ENCODE results near the gene ZBTB12. TPM values are rescaled to one million over a fixed set of nuclear protein-coding genes. Genes with fewer than 3 reads are reported as not detected.
"Not testable (repeated sequence)": the region's sequence is repeated elsewhere in the genome, so short reads cannot be mapped to it uniquely, and the experiment has no call there.

ZBTB12 gene
- total RNA-seq, 2 donors from 2014 or later, result 3.8 to 4.1 TPM

- Histone ChIP-seq H3K27ac (no peak overlapping the region), H3K36me3 (no peaks in the 10 kb centered on the region), H3K9me3 (no peaks in the 10 kb centered on the region), H3K27me3 (replicated peaks; ENCODE audit: insufficient read depth) (no peaks in the 10 kb centered on the region), H3K4me1 (replicated peaks) (peaks cover 3% of the 10 kb centered on the region), H3K4me3 (no peak overlapping the region)
- WGBS, result 61% methylated on average over 6 of the region's 6 CpGs
- intact Hi-C loops (cut with DNase I), result no loop called here
- no peak for TF ChIP-seq POLR2A (IDR thresholded peaks at IDR 0.05)
- no peak for TF ChIP-seq POLR2AphosphoS5 (IDR thresholded peaks at IDR 0.05)
- TF ChIP-seq CTCF (IDR thresholded peaks at IDR 0.05), result no peak
- DNase-seq (ENCODE audit: low spot score), result no peak
Measured at GRCh38 chr6:31915756-31916155, 13.9 kb upstream of the ZBTB12 start.

- H3K9me3 ChIP-seq, result no peaks in the 10 kb centered on the region
- no peak overlapping the region for H3K4me3 ChIP-seq
- H3K36me3 ChIP-seq, result no peaks in the 10 kb centered on the region
- no peaks in the 10 kb centered on the region for H3K27me3 ChIP-seq (replicated peaks; ENCODE audit: insufficient read depth)
- no peak for TF ChIP-seq POLR2AphosphoS5 (IDR thresholded peaks at IDR 0.05)
- TF ChIP-seq POLR2A (IDR thresholded peaks at IDR 0.05), result no peak
- TF ChIP-seq CTCF (IDR thresholded peaks at IDR 0.05), result no peak
- DNase-seq (ENCODE audit: low spot score), result no peak
- intact Hi-C loops (cut with DNase I), result no loop called here
- H3K4me1 ChIP-seq (replicated peaks), result no peaks in the 10 kb centered on the region
- no peak overlapping the region for H3K27ac ChIP-seq
Measured at GRCh38 chr6:31915351-31915750, 13.5 kb upstream of the ZBTB12 start.

- TF ChIP-seq CTCF (IDR thresholded peaks at IDR 0.05) (no peak), POLR2A (IDR thresholded peaks at IDR 0.05) (no peak), POLR2AphosphoS5 (IDR thresholded peaks at IDR 0.05) (no peak)
Measured at GRCh38 chr6:31911826-31912585, 10.1 kb upstream of the ZBTB12 start.

GRCh38 chr6:31909298-31909697, 7.4 kb upstream of the ZBTB12 start:
- not testable (repeated sequence) for H3K36me3 ChIP-seq; DNase-seq (ENCODE audit: low spot score); H3K4me3 ChIP-seq; H3K9me3 ChIP-seq; H3K4me1 ChIP-seq (replicated peaks); H3K27me3 ChIP-seq (replicated peaks; ENCODE audit: insufficient read depth); H3K27ac ChIP-seq
- WGBS, result 83% methylated on average over 7 of the region's 7 CpGs
- intact Hi-C loops (cut with DNase I), result loop anchor here (10.0 kb wide), 1 partner anchor 246 kb away; the partner anchor contains the start of genes PPT2 and PRRT1

More at GRCh38 chr6:31911826-31912585, 10.1 kb upstream of the ZBTB12 start:
- intact Hi-C loops (cut with DNase I), result no loop called here
- no peaks in the 10 kb centered on the region for H3K9me3 ChIP-seq
- H3K4me1 ChIP-seq (replicated peaks), result no peaks in the 10 kb centered on the region
- H3K36me3 ChIP-seq, result no peaks in the 10 kb centered on the region
- no peak for DNase-seq (ENCODE audit: low spot score)
- H3K27me3 ChIP-seq (replicated peaks; ENCODE audit: insufficient read depth), result no peaks in the 10 kb centered on the region
- 77% methylated on average over 11 of the region's 11 CpGs for WGBS
- no peak overlapping the region for H3K27ac ChIP-seq
- H3K4me3 ChIP-seq, result no peak overlapping the region

GRCh38 chr6:31908791-31909190, 6.9 kb upstream of the ZBTB12 start:
- Histone ChIP-seq H3K4me3 (no peak overlapping the region), H3K4me1 (replicated peaks) (no peaks in the 10 kb centered on the region), H3K27ac (no peak overlapping the region), H3K36me3 (no peaks in the 10 kb centered on the region), H3K9me3 (no peaks in the 10 kb centered on the region), H3K27me3 (replicated peaks; ENCODE audit: insufficient read depth) (no peaks in the 10 kb centered on the region)
- no peak for TF ChIP-seq POLR2AphosphoS5 (IDR thresholded peaks at IDR 0.05)
- no peak for TF ChIP-seq CTCF (IDR thresholded peaks at IDR 0.05)
- intact Hi-C loops (cut with DNase I), result loop anchor here (10.0 kb wide), 1 partner anchor 246 kb away; the partner anchor contains the start of genes PPT2 and PRRT1
- WGBS, result 26% methylated on average over 4 of the region's 4 CpGs
- DNase-seq (ENCODE audit: low spot score), result no peak

- intact Hi-C loops (cut with DNase I), result loop anchor here (10.0 kb wide), 1 partner anchor 247 kb away; the partner anchor contains the start of genes PPT2 and PRRT1
- not testable (repeated sequence) for H3K4me3 ChIP-seq; H3K27ac ChIP-seq; H3K36me3 ChIP-seq; H3K27me3 ChIP-seq (replicated peaks; ENCODE audit: insufficient read depth); DNase-seq (ENCODE audit: low spot score); H3K9me3 ChIP-seq; H3K4me1 ChIP-seq (replicated peaks)
- 92% methylated on average over 5 of the region's 5 CpGs for WGBS
Measured at GRCh38 chr6:31908255-31908654, 6.4 kb upstream of the ZBTB12 start.

Data from prostate gland (tissue), 2 donors.